Measurements from ENCODE around the gene ZFR2.

ZFR2 gene

GRCh38 chr19:3775831-3776230 is 93.0 kb downstream of the ZFR2 start:
- in situ Hi-C loops (cut with MboI; ENCODE audit: low sequenced_read_pairs, unreplicated experiment), result no loop called here
- no peak for TF ChIP-seq CTCF (IDR thresholded peaks at IDR 0.05; ENCODE audit: borderline replicate concordance, control extremely low read depth, extremely low read depth, insufficient read depth, missing control alignments)

GRCh38 chr19:3775374-3775711 is 93.5 kb downstream of the ZFR2 start:
- no peak for TF ChIP-seq CTCF (IDR thresholded peaks at IDR 0.05; ENCODE audit: borderline replicate concordance, control extremely low read depth, extremely low read depth, insufficient read depth, missing control alignments)
- no peak for DNase-seq (ENCODE audit: low spot score)
- in situ Hi-C loops (cut with MboI; ENCODE audit: low sequenced_read_pairs, unreplicated experiment), result no loop called here

More at GRCh38 chr19:3775831-3776230, 93.0 kb downstream of the ZFR2 start:
- DNase-seq (ENCODE audit: low spot score), result no peak

- in situ Hi-C loops (cut with MboI; ENCODE audit: low sequenced_read_pairs, unreplicated experiment), result no loop called here
- no peak for DNase-seq (ENCODE audit: low spot score)
- no peak for TF ChIP-seq CTCF (IDR thresholded peaks at IDR 0.05; ENCODE audit: borderline replicate concordance, control extremely low read depth, extremely low read depth, insufficient read depth, missing control alignments)
Observed at GRCh38 chr19:3774621-3775373, 94.0 kb downstream of the ZFR2 start.

- in situ Hi-C loops (cut with MboI; ENCODE audit: low sequenced_read_pairs, unreplicated experiment), result no loop called here
- no peak for TF ChIP-seq CTCF (IDR thresholded peaks at IDR 0.05; ENCODE audit: borderline replicate concordance, control extremely low read depth, extremely low read depth, insufficient read depth, missing control alignments)
Observed at GRCh38 chr19:3773814-3774515, 94.9 kb downstream of the ZFR2 start.

GRCh38 chr19:3771906-3772455 is 96.9 kb downstream of the ZFR2 start, which contains the start of gene RAX2:
RAX2 (minus strand) TSS chr19:3772228; CDS start chr19:3771742, 486 bp downstream.
- in situ Hi-C loops (cut with MboI; ENCODE audit: low sequenced_read_pairs, unreplicated experiment), result no loop called here
- no peak for DNase-seq (ENCODE audit: low spot score)
- TF ChIP-seq CTCF (IDR thresholded peaks at IDR 0.05; ENCODE audit: borderline replicate concordance, control extremely low read depth, extremely low read depth, insufficient read depth, missing control alignments), result no peak

More at GRCh38 chr19:3773814-3774515, 94.9 kb downstream of the ZFR2 start:
- DNase-seq (ENCODE audit: low spot score), result no peak

GRCh38 chr19:3771000-3771905 is 97.6 kb downstream of the ZFR2 start:
- no peak for TF ChIP-seq CTCF (IDR thresholded peaks at IDR 0.05; ENCODE audit: borderline replicate concordance, control extremely low read depth, extremely low read depth, insufficient read depth, missing control alignments)
- DNase-seq (ENCODE audit: low spot score), result no peak
- in situ Hi-C loops (cut with MboI; ENCODE audit: low sequenced_read_pairs, unreplicated experiment), result no loop called here
